ENCODE measurements around the gene MRPL57. TPM values are rescaled to one million over a fixed set of nuclear protein-coding genes. Genes with fewer than 3 reads are reported as not detected.
"Not testable (repeated sequence)": the region's sequence is repeated elsewhere in the genome, so short reads cannot be mapped to it uniquely, and the experiment has no call there.

The MRPL57 gene
- total RNA-seq, 6 donors from 2014 or later = 17.8 to 36.3 (median 23.9) TPM

DNA sequence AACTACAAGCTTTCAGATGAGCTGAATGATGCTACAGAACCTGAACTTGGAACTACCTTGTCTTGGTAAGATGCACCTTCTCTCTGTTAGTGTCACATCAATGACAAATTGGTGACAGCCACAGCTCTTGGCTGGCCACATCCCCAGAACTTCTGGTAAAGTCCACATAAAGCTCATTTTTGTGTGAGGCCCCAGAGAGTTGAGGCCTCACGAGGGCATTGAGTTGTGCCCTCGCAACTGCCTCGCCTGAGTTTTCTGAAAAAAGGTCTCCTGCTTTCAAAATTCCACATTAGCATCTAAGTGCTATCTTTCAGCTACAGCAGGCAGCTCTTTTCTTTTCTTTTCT is 42.6 kb downstream of the MRPL57 start:
- 54 to 66% methylated on average over 3 of the region's 3 CpGs for WGBS, 2 donors
- DNase-seq = no peak
- TF ChIP-seq POLR2A (IDR thresholded peaks at IDR 0.05) (no peak), POLR2AphosphoS5 (IDR thresholded peaks at IDR 0.05) (no peak), EP300 (IDR thresholded peaks at IDR 0.05) (no peak)
- TF ChIP-seq, protein P1, sequence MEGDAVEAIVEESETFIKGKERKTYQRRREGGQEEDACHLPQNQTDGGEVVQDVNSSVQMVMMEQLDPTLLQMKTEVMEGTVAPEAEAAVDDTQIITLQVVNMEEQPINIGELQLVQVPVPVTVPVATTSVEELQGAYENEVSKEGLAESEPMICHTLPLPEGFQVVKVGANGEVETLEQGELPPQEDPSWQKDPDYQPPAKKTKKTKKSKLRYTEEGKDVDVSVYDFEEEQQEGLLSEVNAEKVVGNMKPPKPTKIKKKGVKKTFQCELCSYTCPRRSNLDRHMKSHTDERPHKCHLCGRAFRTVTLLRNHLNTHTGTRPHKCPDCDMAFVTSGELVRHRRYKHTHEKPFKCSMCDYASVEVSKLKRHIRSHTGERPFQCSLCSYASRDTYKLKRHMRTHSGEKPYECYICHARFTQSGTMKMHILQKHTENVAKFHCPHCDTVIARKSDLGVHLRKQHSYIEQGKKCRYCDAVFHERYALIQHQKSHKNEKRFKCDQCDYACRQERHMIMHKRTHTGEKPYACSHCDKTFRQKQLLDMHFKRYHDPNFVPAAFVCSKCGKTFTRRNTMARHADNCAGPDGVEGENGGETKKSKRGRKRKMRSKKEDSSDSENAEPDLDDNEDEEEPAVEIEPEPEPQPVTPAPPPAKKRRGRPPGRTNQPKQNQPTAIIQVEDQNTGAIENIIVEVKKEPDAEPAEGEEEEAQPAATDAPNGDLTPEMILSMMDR (IDR thresholded peaks at IDR 0.05) = no peak
- H3K4me1 ChIP-seq = no peaks in the 10 kb centered on the region
- H3K36me3 ChIP-seq = no peaks in the 10 kb centered on the region
- H3K27ac ChIP-seq = no peak overlapping the region
- no peaks in the 10 kb centered on the region for H3K27me3 ChIP-seq
- ATAC-seq (ENCODE audit: low FRiP score in 2 of 2) = no peak
- H3K9me3 ChIP-seq = peaks cover 0 to 11% (median 4%) of the 10 kb centered on the region in 4 donors
- no peak overlapping the region for H3K4me3 ChIP-seq

- not testable (repeated sequence) for ATAC-seq (ENCODE audit: low FRiP score in 2 of 2); DNase-seq; H3K36me3 ChIP-seq; H3K4me1 ChIP-seq; H3K27ac ChIP-seq; H3K4me3 ChIP-seq; H3K27me3 ChIP-seq
- WGBS, 2 donors = 55 to 58% methylated on average over 3 of the region's 3 CpGs
- H3K9me3 ChIP-seq = peaks cover 0 to 11% (median 4%) of the 10 kb centered on the region in 4 donors
These were observed 43.3 kb downstream of the MRPL57 start for GRCh38 chr13:21219716-21220115.

DNA sequence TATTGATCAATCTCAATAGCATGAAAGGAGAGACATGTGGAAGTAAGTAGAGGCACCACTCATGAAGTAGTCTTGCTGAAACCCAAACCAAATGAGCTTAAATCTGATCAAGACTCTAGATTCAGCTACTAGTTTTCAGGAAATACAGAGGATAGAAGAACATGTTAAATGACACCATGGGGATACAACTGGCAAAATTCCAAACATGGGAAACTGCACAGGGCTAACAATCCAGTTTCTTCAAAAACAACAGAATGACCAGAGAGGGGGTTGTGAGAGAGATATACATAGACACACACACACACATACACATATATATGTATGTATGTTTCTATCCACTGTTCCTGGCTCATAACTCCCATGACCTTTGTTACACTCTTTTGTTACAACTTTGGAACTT is 44.8 kb downstream of the MRPL57 start:
- TF ChIP-seq POLR2A (IDR thresholded peaks at IDR 0.05) (no peak), POLR2AphosphoS5 (IDR thresholded peaks at IDR 0.05) (no peak), EP300 (IDR thresholded peaks at IDR 0.05) (no peak)
- TF ChIP-seq, protein P1 (IDR thresholded peaks at IDR 0.05) = no peak
- Histone ChIP-seq H3K4me3 (no peak overlapping the region), H3K9me3 (peaks cover 0 to 11% (median 4%) of the 10 kb centered on the region in 4 donors), H3K27me3 (no peaks in the 10 kb centered on the region), H3K36me3 (no peaks in the 10 kb centered on the region), H3K27ac (no peak overlapping the region), H3K4me1 (no peaks in the 10 kb centered on the region)
- no peak for DNase-seq
- ATAC-seq (ENCODE audit: low FRiP score in 2 of 2) = no peak

GRCh38 chr13:21225082-21225481 is 48.6 kb downstream of the MRPL57 start:
- DNase-seq = no peak
- no peak for ATAC-seq (ENCODE audit: low FRiP score in 2 of 2)
- no peak overlapping the region for H3K27ac ChIP-seq
- no peaks in the 10 kb centered on the region for H3K4me1 ChIP-seq
- H3K27me3 ChIP-seq = no peaks in the 10 kb centered on the region
- H3K36me3 ChIP-seq = no peaks in the 10 kb centered on the region
- 84 to 85% methylated on average over 6 of the region's 6 CpGs for WGBS, 2 donors
- no peak overlapping the region for H3K4me3 ChIP-seq
- TF ChIP-seq EP300 (IDR thresholded peaks at IDR 0.05) = no peak
- TF ChIP-seq POLR2A (IDR thresholded peaks at IDR 0.05) = no peak
- no peak for TF ChIP-seq POLR2AphosphoS5 (IDR thresholded peaks at IDR 0.05)
- TF ChIP-seq, protein P1 (IDR thresholded peaks at IDR 0.05) = no peak
- peaks cover 0 to 11% (median 4%) of the 10 kb centered on the region in 4 donors for H3K9me3 ChIP-seq

GRCh38 chr13:21225841-21226581 is 49.6 kb downstream of the MRPL57 start:
- no peak for TF ChIP-seq EP300 (IDR thresholded peaks at IDR 0.05)
- no peak for TF ChIP-seq POLR2A (IDR thresholded peaks at IDR 0.05)
- TF ChIP-seq POLR2AphosphoS5 (IDR thresholded peaks at IDR 0.05) = no peak
- TF ChIP-seq, protein P1 (IDR thresholded peaks at IDR 0.05) = no peak
- no peak overlapping the region for H3K4me3 ChIP-seq
- H3K27ac ChIP-seq = no peak overlapping the region
- H3K36me3 ChIP-seq = no peaks in the 10 kb centered on the region
- peaks cover 0 to 11% (median 4%) of the 10 kb centered on the region in 4 donors for H3K9me3 ChIP-seq
- ATAC-seq (ENCODE audit: low FRiP score in 2 of 2) (no peak), DNase-seq (no peak)
- H3K27me3 ChIP-seq = no peaks in the 10 kb centered on the region
- WGBS, 2 donors = 89% methylated on average over 17 of the region's 17 CpGs
- no peaks in the 10 kb centered on the region for H3K4me1 ChIP-seq

All from upper lobe of left lung (tissue), 6 donors.